NB4 (cell line): ENCODE data around the gene RELT.

Experiments
- DNase-seq: peaks from one replicate; pipeline ENCODE4 v3.0.0; 2010; ENCODE audit warnings: low read depth
- H3K4me3 ChIP-seq: one replicate; pipeline ENCODE4 v1.5.1; 2011; ENCODE audit warnings: mild to moderate bottlenecking, low read depth, low read length, moderate library complexity
- MYC ChIP-seq: IDR thresholded peaks from 2 replicates; pipeline ENCODE4 v1.6.1; 2011; ENCODE audit warnings: low read depth, low read length
- POLR2A ChIP-seq: IDR thresholded peaks from 2 replicates; pipeline ENCODE4 v1.6.1; 2011; ENCODE audit warnings: mild to moderate bottlenecking; ENCODE audit not compliant: insufficient read length; ENCODE audit errors: extremely low read depth
- TF ChIP-seq, protein P1 (sequence below): IDR thresholded peaks from one replicate; pipeline ENCODE4 v1.5.1; 2012; ENCODE audit warnings: low read depth, low read length
- TF ChIP-seq, protein P2 (sequence below): IDR thresholded peaks from 2 replicates; pipeline ENCODE4 v1.6.1; 2011; ENCODE audit warnings: low read depth, low read length

RELT gene

DNA sequence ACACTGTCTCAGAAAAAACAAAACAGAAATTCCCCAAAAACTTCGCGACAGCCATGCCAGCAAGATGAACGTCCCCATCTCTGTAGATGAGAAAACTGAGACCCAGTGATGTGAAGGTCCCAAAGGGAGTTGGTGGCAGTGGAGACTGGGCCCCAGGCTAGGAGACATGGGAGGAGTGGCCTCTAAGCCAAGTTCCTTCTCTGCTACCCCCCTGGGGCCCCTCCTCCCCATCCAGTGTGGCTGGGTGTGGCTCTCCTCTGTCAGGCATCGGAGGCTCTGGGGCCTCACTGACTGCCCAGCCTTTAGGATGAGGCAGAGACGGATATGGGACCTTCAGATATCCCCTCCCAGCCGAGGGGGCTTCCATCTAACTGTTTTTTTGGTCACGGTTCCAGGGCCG is 9.8 kb downstream of the RELT start:
- DNase-seq: peak; percentile 94
- TF ChIP-seq POLR2A (no peak), MYC (no peak)
- TF ChIP-seq, protein P1, sequence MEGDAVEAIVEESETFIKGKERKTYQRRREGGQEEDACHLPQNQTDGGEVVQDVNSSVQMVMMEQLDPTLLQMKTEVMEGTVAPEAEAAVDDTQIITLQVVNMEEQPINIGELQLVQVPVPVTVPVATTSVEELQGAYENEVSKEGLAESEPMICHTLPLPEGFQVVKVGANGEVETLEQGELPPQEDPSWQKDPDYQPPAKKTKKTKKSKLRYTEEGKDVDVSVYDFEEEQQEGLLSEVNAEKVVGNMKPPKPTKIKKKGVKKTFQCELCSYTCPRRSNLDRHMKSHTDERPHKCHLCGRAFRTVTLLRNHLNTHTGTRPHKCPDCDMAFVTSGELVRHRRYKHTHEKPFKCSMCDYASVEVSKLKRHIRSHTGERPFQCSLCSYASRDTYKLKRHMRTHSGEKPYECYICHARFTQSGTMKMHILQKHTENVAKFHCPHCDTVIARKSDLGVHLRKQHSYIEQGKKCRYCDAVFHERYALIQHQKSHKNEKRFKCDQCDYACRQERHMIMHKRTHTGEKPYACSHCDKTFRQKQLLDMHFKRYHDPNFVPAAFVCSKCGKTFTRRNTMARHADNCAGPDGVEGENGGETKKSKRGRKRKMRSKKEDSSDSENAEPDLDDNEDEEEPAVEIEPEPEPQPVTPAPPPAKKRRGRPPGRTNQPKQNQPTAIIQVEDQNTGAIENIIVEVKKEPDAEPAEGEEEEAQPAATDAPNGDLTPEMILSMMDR: no peak
- TF ChIP-seq, protein P2, sequence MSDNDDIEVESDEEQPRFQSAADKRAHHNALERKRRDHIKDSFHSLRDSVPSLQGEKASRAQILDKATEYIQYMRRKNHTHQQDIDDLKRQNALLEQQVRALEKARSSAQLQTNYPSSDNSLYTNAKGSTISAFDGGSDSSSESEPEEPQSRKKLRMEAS: no peak
- no peak overlapping the region for H3K4me3 ChIP-seq

DNA sequence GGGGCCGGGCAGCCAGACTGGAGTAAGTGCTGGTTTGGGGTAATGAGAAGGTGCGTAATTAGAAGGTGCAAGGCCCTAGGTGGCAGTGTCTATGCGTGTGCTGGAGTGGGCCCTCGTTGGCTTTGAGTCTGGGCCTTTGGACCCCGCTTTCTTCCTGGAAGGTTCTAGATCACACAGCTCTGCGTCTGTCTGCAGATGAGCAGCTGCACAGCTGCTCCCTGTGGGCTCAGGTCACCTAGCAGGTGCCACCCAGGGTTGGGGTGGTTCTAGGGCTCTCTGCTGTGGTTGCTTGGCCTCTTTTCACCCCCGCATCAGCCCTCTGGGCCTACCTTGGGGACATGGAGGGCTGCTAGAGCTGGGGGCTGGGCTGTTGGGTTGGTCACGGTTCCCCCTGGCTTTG is 10.3 kb downstream of the RELT start:
- TF ChIP-seq MYC (no peak), POLR2A (no peak)
- TF ChIP-seq, protein P2: no peak
- TF ChIP-seq, protein P1: no peak
- H3K4me3 ChIP-seq: no peak overlapping the region
- DNase-seq: no peak

DNA sequence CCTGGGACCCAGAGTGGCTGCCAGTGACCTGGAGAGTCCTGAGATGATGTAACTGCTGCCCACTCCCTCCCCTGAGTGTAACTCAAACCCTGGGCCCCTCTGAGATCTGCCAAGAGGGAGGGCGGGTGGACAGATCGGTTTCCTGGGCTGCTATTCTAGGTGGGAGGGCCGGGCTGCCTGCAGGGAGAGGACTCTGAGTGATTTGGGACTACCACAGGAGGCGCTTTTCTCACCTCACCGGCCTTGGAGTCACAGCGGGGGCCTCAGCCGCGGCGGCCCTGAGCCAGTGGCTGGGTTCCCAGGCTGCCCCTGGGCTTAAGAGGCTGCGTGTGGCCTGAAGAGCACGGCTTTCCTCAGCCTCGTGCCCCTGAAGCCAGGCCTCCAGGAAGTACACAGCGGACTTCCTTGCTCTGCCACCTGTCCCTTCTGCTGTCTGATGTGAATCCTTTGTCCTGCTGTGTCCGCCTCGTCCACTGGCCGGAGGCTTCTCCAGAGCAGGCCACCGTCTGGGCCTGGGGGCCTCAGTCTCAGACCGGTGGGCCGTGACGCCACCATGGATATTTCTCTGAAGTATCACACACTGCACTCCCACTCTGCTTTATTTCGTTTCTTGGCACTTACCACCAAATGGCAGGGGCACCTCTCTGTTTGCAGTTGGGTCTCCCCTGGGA is 11.5 kb downstream of the RELT start:
- TF ChIP-seq, protein P1: peak; percentile 7
- TF ChIP-seq, protein P2: no peak
- H3K4me3 ChIP-seq: no peak overlapping the region
- DNase-seq: peak; percentile 74

DNA sequence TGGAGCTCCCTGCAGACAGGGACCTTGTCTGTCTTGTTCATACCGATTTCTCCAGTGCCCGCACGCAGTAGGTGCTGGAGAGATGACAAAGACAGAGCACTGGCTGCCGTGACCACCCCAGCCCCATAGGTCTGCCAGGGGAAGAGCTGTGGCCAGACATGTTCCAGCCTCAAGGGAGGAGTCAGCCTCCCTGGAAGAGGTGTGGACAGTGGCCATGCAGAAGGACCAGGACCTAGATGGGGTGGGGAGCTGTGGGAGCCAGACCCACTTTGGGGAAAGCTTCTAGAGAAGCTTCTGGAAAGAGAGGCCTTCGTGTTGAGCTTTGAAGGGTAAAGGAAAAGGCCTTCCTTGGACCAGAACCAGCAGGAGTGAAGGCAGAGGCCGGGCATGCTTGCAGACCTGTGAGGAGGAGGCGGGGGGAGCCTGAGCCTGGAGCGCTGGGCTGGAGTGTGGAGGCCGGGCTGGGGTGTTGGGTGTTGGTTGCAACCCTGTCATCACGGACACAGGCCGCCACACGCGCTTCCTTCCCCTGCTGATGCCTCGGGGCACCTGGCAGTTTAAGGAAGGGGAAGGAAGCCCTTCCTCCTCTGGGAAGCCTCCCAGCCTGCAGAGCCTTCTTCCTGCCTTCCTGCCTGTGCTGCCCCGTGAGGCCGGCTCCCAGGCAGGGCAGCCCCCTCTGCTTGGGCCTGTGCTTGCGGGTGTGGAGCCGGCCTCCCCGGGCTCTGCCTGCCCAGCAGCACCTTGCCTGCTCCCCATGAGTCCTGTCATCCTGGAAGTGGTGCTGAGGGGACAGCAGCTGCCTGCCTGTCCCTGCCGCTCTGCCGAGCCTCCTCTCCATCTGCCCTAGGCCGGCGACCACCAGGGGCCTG is 12.3 kb downstream of the RELT start:
- TF ChIP-seq MYC (no peak), POLR2A (no peak)
- TF ChIP-seq, protein P1: no peak
- TF ChIP-seq, protein P2: no peak
- no peak overlapping the region for H3K4me3 ChIP-seq
- peak; percentile 54 for DNase-seq

DNA sequence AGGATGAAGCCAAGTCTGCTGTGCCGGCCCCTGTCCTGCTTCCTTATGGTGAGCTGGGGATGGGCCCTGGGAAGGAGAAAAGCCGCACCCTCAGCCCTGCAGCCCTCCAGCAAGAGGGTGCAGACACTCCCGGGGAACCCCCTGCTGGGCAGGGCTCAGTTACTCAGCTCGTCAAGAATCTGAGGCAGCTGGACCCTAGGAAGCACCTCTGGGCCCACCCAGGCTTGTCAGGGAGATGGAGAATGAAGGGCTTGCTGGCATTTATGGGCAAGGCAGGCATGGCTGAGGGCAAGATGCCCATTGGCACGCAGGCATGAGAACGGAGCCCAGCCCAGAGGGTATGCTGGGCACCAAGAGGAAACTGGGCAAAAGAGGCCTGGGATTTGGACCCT is 12.9 kb downstream of the RELT start:
- DNase-seq: no peak
- no peak for TF ChIP-seq POLR2A
- TF ChIP-seq, protein P1: no peak
- TF ChIP-seq, protein P2: no peak
- no peak for TF ChIP-seq MYC
- no peak overlapping the region for H3K4me3 ChIP-seq
